ENCODE results near the gene PRKCE.

DNA sequence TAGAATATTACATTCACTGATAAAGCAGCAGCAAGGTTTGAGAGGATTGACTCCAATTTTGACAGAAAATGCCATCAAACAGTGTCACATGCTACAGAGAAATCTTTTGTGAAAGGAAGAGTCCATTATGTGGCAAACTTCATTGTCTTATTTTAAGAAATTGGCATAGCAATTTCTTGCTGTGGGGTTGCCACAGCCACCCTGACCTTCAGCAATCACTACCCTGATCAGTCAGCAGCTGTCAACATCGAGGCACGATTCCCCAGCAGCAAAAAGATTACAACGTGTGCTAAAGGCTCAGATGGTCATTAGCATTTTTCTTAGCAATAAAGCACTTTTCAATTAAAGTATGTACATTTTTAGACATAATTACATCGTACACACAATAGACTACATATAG lies 74.7 kb downstream of the PRKCE start:
- no peak for TF ChIP-seq POLR2A (IDR thresholded peaks at IDR 0.05)
- TF ChIP-seq, protein P1, sequence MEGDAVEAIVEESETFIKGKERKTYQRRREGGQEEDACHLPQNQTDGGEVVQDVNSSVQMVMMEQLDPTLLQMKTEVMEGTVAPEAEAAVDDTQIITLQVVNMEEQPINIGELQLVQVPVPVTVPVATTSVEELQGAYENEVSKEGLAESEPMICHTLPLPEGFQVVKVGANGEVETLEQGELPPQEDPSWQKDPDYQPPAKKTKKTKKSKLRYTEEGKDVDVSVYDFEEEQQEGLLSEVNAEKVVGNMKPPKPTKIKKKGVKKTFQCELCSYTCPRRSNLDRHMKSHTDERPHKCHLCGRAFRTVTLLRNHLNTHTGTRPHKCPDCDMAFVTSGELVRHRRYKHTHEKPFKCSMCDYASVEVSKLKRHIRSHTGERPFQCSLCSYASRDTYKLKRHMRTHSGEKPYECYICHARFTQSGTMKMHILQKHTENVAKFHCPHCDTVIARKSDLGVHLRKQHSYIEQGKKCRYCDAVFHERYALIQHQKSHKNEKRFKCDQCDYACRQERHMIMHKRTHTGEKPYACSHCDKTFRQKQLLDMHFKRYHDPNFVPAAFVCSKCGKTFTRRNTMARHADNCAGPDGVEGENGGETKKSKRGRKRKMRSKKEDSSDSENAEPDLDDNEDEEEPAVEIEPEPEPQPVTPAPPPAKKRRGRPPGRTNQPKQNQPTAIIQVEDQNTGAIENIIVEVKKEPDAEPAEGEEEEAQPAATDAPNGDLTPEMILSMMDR (IDR thresholded peaks at IDR 0.05), result no peak
